ENCODE data around the gene PPP1R12B.

GRCh38 chr1:202567738-202568137, 219.2 kb downstream of the PPP1R12B start:
- TF ChIP-seq, protein P1, sequence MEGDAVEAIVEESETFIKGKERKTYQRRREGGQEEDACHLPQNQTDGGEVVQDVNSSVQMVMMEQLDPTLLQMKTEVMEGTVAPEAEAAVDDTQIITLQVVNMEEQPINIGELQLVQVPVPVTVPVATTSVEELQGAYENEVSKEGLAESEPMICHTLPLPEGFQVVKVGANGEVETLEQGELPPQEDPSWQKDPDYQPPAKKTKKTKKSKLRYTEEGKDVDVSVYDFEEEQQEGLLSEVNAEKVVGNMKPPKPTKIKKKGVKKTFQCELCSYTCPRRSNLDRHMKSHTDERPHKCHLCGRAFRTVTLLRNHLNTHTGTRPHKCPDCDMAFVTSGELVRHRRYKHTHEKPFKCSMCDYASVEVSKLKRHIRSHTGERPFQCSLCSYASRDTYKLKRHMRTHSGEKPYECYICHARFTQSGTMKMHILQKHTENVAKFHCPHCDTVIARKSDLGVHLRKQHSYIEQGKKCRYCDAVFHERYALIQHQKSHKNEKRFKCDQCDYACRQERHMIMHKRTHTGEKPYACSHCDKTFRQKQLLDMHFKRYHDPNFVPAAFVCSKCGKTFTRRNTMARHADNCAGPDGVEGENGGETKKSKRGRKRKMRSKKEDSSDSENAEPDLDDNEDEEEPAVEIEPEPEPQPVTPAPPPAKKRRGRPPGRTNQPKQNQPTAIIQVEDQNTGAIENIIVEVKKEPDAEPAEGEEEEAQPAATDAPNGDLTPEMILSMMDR (IDR thresholded peaks at IDR 0.05; ENCODE audit: low read depth, low read length, missing input control) = no peak
- TF ChIP-seq RAD21 (IDR thresholded peaks at IDR 0.05) (no peak), TAF1 (conservative IDR thresholded peaks at IDR 0.05) (no peak), EGR1 (IDR thresholded peaks at IDR 0.05; ENCODE audit: low read depth in 2 of 2) (no peak), JUND (IDR thresholded peaks at IDR 0.05) (no peak), REST (IDR thresholded peaks at IDR 0.05) (no peak)
- TF ChIP-seq, protein P2, sequence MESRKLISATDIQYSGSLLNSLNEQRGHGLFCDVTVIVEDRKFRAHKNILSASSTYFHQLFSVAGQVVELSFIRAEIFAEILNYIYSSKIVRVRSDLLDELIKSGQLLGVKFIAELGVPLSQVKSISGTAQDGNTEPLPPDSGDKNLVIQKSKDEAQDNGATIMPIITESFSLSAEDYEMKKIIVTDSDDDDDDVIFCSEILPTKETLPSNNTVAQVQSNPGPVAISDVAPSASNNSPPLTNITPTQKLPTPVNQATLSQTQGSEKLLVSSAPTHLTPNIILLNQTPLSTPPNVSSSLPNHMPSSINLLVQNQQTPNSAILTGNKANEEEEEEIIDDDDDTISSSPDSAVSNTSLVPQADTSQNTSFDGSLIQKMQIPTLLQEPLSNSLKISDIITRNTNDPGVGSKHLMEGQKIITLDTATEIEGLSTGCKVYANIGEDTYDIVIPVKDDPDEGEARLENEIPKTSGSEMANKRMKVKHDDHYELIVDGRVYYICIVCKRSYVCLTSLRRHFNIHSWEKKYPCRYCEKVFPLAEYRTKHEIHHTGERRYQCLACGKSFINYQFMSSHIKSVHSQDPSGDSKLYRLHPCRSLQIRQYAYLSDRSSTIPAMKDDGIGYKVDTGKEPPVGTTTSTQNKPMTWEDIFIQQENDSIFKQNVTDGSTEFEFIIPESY (IDR thresholded peaks at IDR 0.05) = no peak

Data from liver (tissue), 3 donors.